HG03565 (cell line): ENCODE data around the gene KHNYN.
"Not testable (repeated sequence)": the region's sequence is repeated elsewhere in the genome, so short reads cannot be mapped to it uniquely, and the experiment has no call there.

Source experiments
- ATAC-seq: cut with Tn5 transposase; IDR thresholded peaks from one replicate; pipeline ENCODE4 v1.9.1; 2021; ENCODE audit warnings: mild to moderate bottlenecking, moderate library complexity; ENCODE audit not compliant: unreplicated experiment

The KHNYN gene

GRCh38 chr14:24437020-24437735, 7.4 kb downstream of the KHNYN start:
- ATAC-seq, result no peak

- ATAC-seq, result no peak
These were observed 7.9 kb downstream of the KHNYN start for GRCh38 chr14:24437736-24438067.

- ATAC-seq, result no peak
These were observed 8.7 kb downstream of the KHNYN start for GRCh38 chr14:24438223-24439097.

GRCh38 chr14:24439257-24439656, 9.5 kb downstream of the KHNYN start:
- no peak for ATAC-seq

DNA sequence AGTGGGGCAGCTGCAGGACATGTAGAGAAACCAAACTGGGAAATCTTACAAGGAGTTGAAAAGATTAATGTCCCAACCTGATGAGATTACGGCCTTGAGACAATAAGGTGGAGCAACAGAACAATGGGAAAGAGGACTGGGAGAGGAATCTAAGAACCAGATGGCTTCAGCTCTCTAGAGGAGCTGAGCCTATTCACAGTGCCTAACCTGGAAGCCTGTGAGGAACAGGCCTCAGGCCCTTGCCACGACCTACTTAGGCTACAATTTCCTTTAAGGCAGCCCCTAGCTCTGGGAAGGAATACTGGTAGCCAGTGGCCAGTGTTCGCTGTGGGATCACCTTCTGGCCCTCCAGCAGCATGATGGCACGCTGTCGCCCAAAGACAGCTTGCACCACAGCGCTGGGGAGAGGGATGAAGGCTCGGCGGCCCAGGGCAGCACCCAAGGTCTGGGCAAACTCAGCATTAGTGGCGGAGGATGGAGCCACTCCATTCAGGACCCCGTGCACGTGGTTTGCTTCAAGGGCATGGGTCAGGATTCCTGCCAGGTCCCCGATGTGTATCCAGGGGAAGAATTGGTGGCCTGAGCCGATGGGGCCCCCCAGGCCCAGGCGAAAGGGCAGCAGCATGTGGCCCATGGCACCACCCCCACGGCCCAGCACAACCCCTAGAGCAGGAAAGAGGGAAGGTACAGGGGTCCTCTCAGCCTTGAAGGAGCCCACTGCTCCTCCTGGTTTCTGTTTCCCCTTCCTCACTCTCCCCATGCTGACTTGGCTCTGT, 10.3 kb downstream of the KHNYN start:
- ATAC-seq, result no peak

DNA sequence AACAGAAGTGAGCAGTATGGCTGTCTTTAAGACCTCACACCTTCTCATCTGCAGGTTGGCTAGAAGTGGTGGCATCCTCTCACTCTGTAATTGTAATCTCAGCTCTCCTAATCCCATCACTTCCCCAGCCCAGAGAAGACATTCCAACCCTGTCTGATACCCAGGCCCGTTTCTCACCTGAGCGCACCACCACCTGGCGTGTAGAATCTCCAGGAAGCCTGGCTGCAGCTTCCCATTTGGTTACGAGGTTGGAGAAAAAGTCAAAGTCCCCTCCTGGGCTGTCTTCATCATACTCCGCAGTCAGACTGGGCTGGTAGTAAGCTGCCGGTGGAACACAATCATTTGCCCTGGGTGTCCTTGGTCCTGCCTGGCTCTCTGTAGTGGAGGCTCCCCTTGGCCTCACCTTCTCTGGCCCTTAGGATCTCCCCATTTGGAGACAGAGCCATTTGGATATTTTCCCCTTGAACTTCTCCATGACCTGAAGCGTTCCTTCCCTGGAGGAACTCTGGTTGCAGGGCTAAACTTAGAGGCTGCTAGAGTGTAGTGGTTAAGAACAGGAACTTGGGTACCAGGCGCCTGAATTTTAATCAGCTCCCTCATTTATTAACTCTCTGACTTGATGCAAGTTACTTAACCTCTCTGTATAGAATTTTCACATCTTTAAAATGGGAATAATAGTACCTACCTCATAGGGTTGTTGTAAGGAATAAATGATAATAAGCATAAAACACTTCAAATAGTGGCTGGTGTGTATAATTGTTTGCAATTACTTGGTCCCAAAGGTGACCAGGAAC, 11.0 kb downstream of the KHNYN start:
- ATAC-seq, result no peak

DNA sequence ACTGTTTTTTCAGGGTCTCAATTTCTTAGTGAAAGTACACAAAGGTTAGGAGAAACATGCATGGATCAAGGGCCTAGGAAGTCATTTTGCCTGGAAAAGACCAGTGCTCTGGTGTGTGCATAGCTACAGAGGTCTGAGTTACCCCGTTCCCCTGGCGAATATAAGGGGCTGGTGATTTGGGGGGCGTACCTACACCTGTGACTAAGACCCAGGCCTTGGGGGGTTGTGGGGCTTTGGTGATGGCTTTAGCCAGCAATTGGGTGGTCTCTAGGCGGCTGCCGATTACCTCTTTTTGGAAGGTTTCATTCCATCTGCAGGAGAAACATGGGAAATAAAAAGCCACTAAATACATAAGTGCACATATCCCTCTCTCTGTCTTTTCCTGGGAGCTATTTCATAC, 11.7 kb downstream of the KHNYN start:
- no peak for ATAC-seq

- ATAC-seq, result no peak
These were observed 12.1 kb downstream of the KHNYN start for GRCh38 chr14:24441904-24442239.

DNA sequence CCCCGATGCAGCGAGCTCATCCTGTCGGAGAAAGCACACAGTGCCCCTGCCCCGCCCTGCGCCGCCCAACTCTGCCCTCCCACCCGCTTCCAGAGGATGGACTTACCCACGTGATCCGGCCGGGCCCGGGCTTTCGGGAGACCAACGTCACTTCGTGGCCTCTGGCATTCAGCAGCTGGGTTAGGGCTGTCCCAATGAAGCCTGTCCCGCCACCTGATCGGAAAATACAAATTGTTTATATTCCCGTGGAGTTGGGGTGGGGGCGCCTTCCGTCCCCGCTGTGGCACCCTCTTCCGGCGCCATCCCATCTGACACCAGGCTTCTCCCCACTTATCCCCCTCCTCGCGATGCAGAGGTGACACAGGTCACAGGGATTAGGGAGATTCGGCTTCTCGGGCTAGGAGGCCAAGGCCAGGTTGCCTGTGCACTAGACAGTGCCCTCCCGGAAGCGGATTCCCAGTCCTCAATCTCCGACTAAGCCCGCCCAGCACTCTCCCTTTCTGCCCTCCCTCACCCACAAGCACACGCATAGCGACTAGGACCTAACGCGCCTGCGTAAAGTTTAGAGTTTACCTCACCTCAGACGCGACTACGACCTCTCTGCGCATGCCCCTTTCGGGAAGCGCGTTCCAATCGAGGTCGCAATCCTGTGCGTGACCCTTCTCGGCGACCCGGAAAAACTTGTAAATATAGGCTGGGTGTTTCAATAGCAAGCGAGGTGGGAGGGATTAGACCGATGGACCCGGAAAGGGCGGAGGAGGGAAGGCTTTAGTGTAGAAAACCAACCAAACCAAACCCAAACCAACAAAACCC, 12.7 kb downstream of the KHNYN start, which contains the start of gene SDR39U1:
Gene SDR39U1, minus strand, starts transcription at position 537 of the 813 bp plus-strand sequence. Its CDS starts 7 bp downstream, at position 530.
- ATAC-seq, result peak; percentile 93

DNA sequence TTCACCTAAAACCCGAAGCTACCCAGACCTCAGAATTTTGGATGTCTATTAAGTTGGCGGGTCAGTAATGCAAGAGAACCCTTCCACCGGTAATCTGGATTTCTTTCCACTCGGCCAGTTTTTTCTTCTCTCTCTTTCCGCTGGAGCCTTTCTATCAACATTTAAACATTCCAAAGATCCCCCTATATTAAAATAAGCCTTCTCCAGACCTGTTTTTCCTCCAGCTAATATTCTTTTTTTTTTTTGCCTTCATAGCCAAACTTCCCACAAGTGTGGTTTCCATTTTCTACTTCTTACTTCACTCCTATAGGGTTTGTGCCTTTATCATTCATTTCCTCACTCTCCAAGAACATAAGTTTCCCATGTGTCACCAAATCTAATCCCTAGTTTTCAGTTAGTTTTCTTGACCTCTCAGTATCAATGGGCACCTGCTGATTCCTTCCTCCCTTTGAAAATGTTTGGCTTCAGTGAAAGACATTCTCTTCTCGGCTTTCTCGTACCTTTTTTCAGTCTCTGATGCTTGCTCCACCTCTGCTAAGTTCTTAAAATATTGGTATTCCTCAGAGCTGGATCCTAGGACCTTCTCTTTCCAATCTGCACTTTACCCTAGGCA, 13.4 kb downstream of the KHNYN start:
- ATAC-seq, result no peak

DNA sequence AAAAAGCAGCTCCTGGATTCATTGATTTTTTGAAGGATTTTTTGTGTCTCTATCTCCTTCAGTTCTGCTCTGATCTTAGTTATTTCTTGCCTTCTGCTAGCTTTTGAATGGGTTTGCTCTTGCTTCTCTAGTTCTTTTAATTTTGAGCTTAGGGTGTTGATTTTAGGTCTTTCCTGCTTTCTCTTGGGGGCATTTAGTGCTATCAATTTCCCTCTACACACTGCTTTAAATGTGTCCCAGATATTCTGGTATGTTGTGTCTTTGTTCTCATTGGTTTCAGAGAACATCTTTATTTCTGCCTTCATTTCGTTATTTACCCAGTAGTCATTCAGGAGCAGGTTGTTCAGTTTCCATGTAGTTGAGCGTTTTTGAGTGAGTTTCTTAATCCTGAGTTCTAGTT, 21.1 kb downstream of the KHNYN start:
- not testable (repeated sequence) for ATAC-seq

DNA sequence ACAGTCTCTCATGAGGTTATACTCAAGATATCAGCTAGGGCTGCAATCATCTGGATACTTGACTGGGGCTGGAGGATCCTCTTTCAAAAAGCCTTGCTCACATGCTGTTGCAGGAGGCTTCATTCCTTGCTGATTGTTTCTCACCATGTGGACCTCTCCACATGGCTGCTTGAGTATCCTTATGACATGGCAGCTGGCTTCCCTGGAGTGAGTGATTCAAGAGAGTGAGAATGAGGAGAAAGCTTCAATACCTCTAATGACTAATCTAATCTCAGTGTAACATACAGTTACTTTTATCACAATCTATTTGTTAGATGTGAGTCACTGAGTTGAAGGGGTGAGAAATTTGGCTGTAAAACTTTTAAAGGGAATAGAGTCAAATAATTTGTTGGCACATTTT, 27.2 kb downstream of the KHNYN start:
- ATAC-seq, result no peak

DNA sequence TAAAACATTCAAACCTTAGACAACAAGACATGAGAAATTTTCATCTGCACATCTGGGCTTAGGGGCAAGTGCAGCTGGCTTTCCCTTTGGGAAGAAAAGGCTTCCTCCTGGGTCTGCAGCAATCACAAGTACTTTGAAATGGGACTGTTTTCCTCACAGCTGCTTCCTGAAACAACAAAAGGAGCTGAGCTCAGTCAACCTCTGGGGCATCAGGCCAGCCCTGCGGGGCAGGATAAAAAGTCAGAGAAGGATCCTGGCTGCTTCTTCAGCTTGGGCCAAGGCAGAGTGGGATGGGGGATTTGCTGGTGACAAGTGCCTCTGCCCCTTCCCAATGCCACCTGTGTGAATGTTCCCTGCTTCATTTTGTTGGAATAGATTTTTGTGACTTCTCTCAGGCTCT, 29.0 kb downstream of the KHNYN start:
- ATAC-seq, result no peak

- ATAC-seq, result no peak
These were observed 29.6 kb downstream of the KHNYN start for GRCh38 chr14:24459331-24459730.

- no peak for ATAC-seq
These were observed 31.6 kb downstream of the KHNYN start for GRCh38 chr14:24461336-24461735.

DNA sequence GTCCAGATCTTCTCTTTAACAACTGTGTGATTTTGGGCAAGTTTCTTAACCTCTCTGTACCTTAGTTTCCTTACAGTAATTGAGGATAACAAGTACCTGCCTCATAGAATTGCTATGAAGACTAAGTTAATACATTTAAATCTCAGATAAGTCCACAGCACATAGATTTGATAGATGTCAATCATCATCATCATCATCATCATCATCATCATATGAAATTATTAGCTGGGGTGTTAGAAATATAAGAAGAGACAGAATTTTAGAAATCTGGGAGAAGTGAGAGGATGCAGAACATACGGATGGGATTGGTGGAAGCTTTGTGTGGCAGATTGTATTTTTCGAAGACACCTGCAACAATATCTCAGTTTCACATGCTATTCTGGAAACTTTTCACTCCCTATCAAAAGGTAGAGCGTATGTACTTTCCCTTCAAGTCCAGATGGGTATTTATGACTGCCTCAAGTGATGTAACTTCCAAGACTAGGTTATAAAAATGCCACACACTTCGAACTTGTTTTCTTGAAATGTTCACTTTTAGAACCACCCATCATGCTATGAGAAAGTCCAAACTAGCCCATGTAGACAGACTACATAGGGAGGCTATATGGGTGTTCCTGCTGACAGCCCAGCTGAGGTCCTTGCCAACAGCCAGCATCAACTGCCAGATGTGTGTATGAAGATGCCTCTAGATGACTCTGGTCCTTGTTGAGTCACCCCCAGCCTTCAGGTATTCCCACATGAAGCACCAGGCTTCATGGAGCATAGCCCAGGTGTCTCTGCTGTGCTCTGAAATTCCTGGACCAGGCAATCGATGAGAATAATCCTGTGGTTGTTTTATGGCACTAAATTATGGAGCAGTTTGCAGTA, 33.5 kb downstream of the KHNYN start:
- ATAC-seq, result no peak

GRCh38 chr14:24463884-24464785, 34.4 kb downstream of the KHNYN start:
- no peak for ATAC-seq

GRCh38 chr14:24465368-24465767, 35.6 kb downstream of the KHNYN start:
- no peak for ATAC-seq
